Endothelial cell of umbilical vein (primary cell): ENCODE measurements around the gene RER1. TPM values are rescaled to one million over a fixed set of nuclear protein-coding genes. Genes with fewer than 3 reads are reported as not detected.

Source experiments
- BruUV-seq: library from RNA; stranded (reverse); fragments of 400-500 nt; replicated peaks from 2 replicates; lab custom pipeline; 2021; lab: Mats Ljungman, UMichigan
- CTCF ChIA-PET: fragments of 300-600, 350-600 bp; sonication (Branson Sonifier 250); formaldehyde crosslinking; loops from one replicate; lab custom pipeline; 2021; ENCODE audit warnings: antibody characterized with exemption, inconsistent platforms; lab: Charles Lee
- POLR2A ChIA-PET: fragments of 300-600, 350-600 bp; sonication (Branson Sonifier 250); formaldehyde crosslinking; loops from one replicate; lab custom pipeline; 2021; ENCODE audit warnings: antibody characterized with exemption, inconsistent platforms; lab: Charles Lee
- DNase-seq: peaks from one replicate; pipeline ENCODE4 v3.0.0-alpha.2; 2011; ENCODE audit warnings: low read depth, low spot score
- FAIRE-seq: peaks from 2 replicates; lab custom pipeline; 2011; peaks lifted over from hg19 to GRCh38; lab: Jason Lieb, UNC
- H2AFZ ChIP-seq: 2 replicates; pipeline ENCODE4 v1.6.0; 2012; ENCODE audit warnings: low read depth, low read length, control low read depth, inconsistent platforms
- H3K27ac ChIP-seq: 2 replicates; pipeline ENCODE4 v1.5.1; 2011; ENCODE audit warnings: low read depth, mild to moderate bottlenecking, control low read depth, low read length, moderate library complexity; ENCODE audit not compliant: insufficient read depth
- H3K27me3 ChIP-seq, 2 experiments: 2 replicates each; pipeline versions ENCODE4 v1.6.0 to v1.6.1; 2011; ENCODE audit warnings: low read length in 2 of 2, mixed read lengths in 1 of 2; ENCODE audit not compliant: control insufficient read depth in 2 of 2, insufficient read depth in 2 of 2
- H3K36me3 ChIP-seq, 2 experiments: 2 replicates in 1 of 2; 3 replicates in 1 of 2; pipeline ENCODE4 v1.5.1; 2011; ENCODE audit warnings: low read length in 2 of 2, mild to moderate bottlenecking in 1 of 2, moderate library complexity in 1 of 2; ENCODE audit not compliant: control insufficient read depth in 2 of 2, insufficient read depth in 2 of 2; ENCODE audit errors: extremely low read depth in 1 of 2
- H3K4me1 ChIP-seq: 3 replicates; pipeline ENCODE4 v1.5.1; 2011; ENCODE audit warnings: mild to moderate bottlenecking, low read length; ENCODE audit not compliant: control insufficient read depth, insufficient read depth; ENCODE audit errors: extremely low read depth
- H3K4me2 ChIP-seq: 2 replicates; pipeline ENCODE4 v1.6.1; 2011; ENCODE audit warnings: low read length, control low read depth, mixed read lengths; ENCODE audit not compliant: insufficient read depth
- H3K4me3 ChIP-seq, 3 experiments: fragments of 200-600 bp in 1 of 3; sonication (generic), shearing (Covaris generic) in 1 of 3; replicated peaks in 1 of 3; 2 replicates each; pipeline ENCODE4 v1.5.1; 2011 to 2016; ENCODE audit warnings: control low read depth in 3 of 3, low read length in 3 of 3, mild to moderate bottlenecking in 2 of 3, inconsistent platforms in 1 of 3, low read depth in 1 of 3, moderate library complexity in 1 of 3; ENCODE audit not compliant: insufficient read depth in 1 of 3
- H3K79me2 ChIP-seq: 2 replicates; pipeline ENCODE4 v1.6.0; 2012; ENCODE audit warnings: low read length, inconsistent platforms; ENCODE audit not compliant: control insufficient read depth, insufficient read depth
- H3K9ac ChIP-seq: replicated peaks from 2 replicates; pipeline ENCODE3; 2011; ENCODE audit warnings: low read length, control low read depth; ENCODE audit not compliant: insufficient read depth; ENCODE audit errors: extremely low read depth
- H3K9me1 ChIP-seq: replicated peaks from 3 replicates; pipeline ENCODE4 v1.6.0; 2011; ENCODE audit warnings: mild to moderate bottlenecking, low read length; ENCODE audit not compliant: control insufficient read depth, insufficient read depth; ENCODE audit errors: extremely low read depth
- H3K9me3 ChIP-seq: replicated peaks from 2 replicates; pipeline ENCODE4 v1.5.1; 2012; ENCODE audit warnings: low read length, inconsistent platforms; ENCODE audit not compliant: control insufficient read depth, insufficient read depth
- H4K20me1 ChIP-seq: replicated peaks from 2 replicates; pipeline ENCODE3; 2011; ENCODE audit warnings: mild to moderate bottlenecking, low read length; ENCODE audit not compliant: control insufficient read depth, insufficient read depth; ENCODE audit errors: extremely low read depth
- EZH2 ChIP-seq: IDR thresholded peaks from 2 replicates; pipeline ENCODE4 v1.6.1; 2012; ENCODE audit warnings: borderline replicate concordance, low read depth, mild to moderate bottlenecking, moderate library complexity, low read length, inconsistent platforms; ENCODE audit not compliant: severe bottlenecking
- FOS ChIP-seq: IDR thresholded peaks from 2 replicates; pipeline ENCODE4 v1.6.1; 2011; ENCODE audit warnings: mild to moderate bottlenecking, low read length, moderate library complexity, borderline replicate concordance; ENCODE audit not compliant: insufficient read depth
- GATA2 ChIP-seq: IDR thresholded peaks from 2 replicates; pipeline ENCODE4 v1.7.0; 2011; ENCODE audit warnings: low read depth, mild to moderate bottlenecking, moderate library complexity, mixed read lengths, low read length; ENCODE audit not compliant: insufficient read length, insufficient read depth
- JUN ChIP-seq: IDR thresholded peaks from 2 replicates; pipeline ENCODE4 v1.6.1; 2011; ENCODE audit warnings: borderline replicate concordance, low read depth; ENCODE audit not compliant: insufficient read length, insufficient read depth
- MYC ChIP-seq: IDR thresholded peaks from one replicate; pipeline ENCODE4 v1.6.1; 2011; ENCODE audit warnings: mild to moderate bottlenecking, low read depth, low read length
- POLR2A ChIP-seq: IDR thresholded peaks from 2 replicates; pipeline ENCODE4 v1.6.1; 2012; ENCODE audit warnings: low read depth, mild to moderate bottlenecking, control low read depth, low read length
- POLR2AphosphoS5 ChIP-seq: IDR thresholded peaks from 2 replicates; pipeline ENCODE4 v1.6.1; 2012; ENCODE audit warnings: low read depth, mild to moderate bottlenecking, control low read depth, low read length, moderate library complexity; ENCODE audit not compliant: insufficient read depth
- dilution Hi-C: fragments of 300-500 bp; cut with MboI; formaldehyde crosslinking; loops from one replicate; pipeline ENCODE4 v1.15.0; 2019; ENCODE audit warnings: low sequenced_read_pairs; ENCODE audit not compliant: extremely low pct_ligation_motif_present
- intact Hi-C: fragments of 100-400 bp; cut with micrococcal nuclease; formaldehyde crosslinking; loops from one replicate; pipeline ENCODE4 v1.10.0; 2022
- polyA plus RNA-seq, 4 experiments: library from polyadenylated mRNA; depleted of rRNA in 3 of 4; stranded (reverse) in 3 of 4; unstranded in 1 of 4; fragments of >200 nt; gene quantifications; 2 replicates each; pipeline versions ENCODE4 v1.2.1 to v1.2.3, GENCODE V29; 2011 to 2012; ENCODE audit warnings: missing spikeins in 1 of 4
- total RNA-seq: library from RNA; stranded (reverse); gene quantifications from 2 replicates; pipeline ENCODE4 v1.2.3, GENCODE V29; 2021
- TF ChIP-seq, protein P1 (sequence below), 2 donors: IDR thresholded peaks; 1 replicate in 1 of 2; 2 replicates in 1 of 2; pipeline ENCODE4 v1.5.1; 2011; ENCODE audit warnings: low read length in 2 of 2, mild to moderate bottlenecking in 2 of 2, moderate library complexity in 2 of 2, control low read depth in 1 of 2, inconsistent platforms in 1 of 2, low read depth in 1 of 2; ENCODE audit not compliant: insufficient read depth in 1 of 2; ENCODE audit errors: extremely low read depth in 1 of 2
- TF ChIP-seq, protein P2 (sequence below): IDR thresholded peaks from 2 replicates; pipeline ENCODE4 v1.6.1; 2011; ENCODE audit not compliant: insufficient read depth, insufficient read length

Gene RER1
- total and polyA plus RNA-seq, 2 donors (not counting 3 experiments of a cell fraction or from before 2014, with no cell fraction given), result 179 to 292 TPM

DNA sequence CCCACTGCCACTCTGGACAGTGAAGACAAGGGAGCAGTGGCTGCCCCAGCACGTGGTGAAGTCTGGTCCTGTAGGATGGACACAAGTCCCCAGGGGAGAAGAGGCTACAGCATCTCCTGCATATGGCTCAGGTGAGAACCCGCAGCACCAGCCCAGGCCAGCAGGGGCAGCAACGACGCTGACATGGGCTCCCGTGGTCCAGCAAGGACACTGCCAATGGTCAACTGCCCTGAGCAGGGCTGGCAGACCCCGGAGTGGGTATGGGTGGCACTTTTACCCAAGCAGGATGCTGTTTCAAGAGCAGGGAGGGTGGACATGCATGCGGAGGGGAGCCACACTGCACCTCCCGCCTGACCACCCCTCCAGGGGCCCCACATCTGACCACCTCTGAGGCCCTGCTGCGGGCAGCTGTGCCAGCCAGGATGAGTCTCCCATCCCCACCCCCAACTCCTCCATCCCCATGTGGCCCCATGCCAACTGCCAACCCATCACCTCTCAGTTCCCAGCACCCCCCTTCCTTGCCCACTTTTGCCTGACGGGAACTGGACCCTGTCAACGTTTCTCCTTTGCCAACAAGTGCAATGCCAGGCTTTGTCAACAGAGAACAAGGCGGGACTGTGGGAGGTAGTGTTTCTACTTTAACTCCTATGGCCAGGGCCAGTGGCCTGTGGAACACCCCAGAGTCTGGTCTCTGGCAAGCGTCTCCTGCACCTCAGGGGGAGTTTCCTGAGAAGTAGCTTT is 8.8 kb upstream of the RER1 start:
- Histone ChIP-seq H4K20me1 (no peaks in the 10 kb centered on the region), H3K4me3 (no peak overlapping the region), H2AFZ (no peak overlapping the region), H3K9ac (no peak overlapping the region), H3K4me1 (no peaks in the 10 kb centered on the region), H3K27ac (no peak overlapping the region), H3K4me2 (no peak overlapping the region), H3K9me3 (no peaks in the 10 kb centered on the region), H3K79me2 (no peaks in the 10 kb centered on the region), H3K27me3 (no peaks in the 10 kb centered on the region), H3K9me1 (no peaks in the 10 kb centered on the region), H3K36me3 (no peaks in the 10 kb centered on the region)
- ChIA-PET POLR2A (interaction anchor here (1.3 to 2.6 kb wide), 2 partner anchors 154 to 188 kb away, joined by 5 to 15 read pairs; partner anchors contain the start of gene FAAP20), CTCF (interaction anchor here (0.7 to 8.9 kb wide), 29 partner anchors 9 to 1042 kb away, joined by 3 to 631 read pairs (median 10); partner anchors contain the start of genes FAAP20, MORN1, RER1 and SKI)
- intact Hi-C loops, result loop anchor here (5.0 kb wide), 1 partner anchor 70 kb away; no protein-coding TSS in a partner anchor
- DNase-seq (peak; percentile 29), FAIRE-seq (peak; percentile 64)
- no peak for TF ChIP-seq GATA2
- TF ChIP-seq, protein P1, sequence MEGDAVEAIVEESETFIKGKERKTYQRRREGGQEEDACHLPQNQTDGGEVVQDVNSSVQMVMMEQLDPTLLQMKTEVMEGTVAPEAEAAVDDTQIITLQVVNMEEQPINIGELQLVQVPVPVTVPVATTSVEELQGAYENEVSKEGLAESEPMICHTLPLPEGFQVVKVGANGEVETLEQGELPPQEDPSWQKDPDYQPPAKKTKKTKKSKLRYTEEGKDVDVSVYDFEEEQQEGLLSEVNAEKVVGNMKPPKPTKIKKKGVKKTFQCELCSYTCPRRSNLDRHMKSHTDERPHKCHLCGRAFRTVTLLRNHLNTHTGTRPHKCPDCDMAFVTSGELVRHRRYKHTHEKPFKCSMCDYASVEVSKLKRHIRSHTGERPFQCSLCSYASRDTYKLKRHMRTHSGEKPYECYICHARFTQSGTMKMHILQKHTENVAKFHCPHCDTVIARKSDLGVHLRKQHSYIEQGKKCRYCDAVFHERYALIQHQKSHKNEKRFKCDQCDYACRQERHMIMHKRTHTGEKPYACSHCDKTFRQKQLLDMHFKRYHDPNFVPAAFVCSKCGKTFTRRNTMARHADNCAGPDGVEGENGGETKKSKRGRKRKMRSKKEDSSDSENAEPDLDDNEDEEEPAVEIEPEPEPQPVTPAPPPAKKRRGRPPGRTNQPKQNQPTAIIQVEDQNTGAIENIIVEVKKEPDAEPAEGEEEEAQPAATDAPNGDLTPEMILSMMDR (IDR thresholded peaks at IDR 0.05; ENCODE audit: extremely low read depth in 1 of 2, insufficient read depth in 1 of 2, low read depth in 1 of 2, low read length in 2 of 2), result peak; percentile 41 to 78
- dilution Hi-C loops, result no loop called here
- no TSS peak for BruUV-seq

DNA sequence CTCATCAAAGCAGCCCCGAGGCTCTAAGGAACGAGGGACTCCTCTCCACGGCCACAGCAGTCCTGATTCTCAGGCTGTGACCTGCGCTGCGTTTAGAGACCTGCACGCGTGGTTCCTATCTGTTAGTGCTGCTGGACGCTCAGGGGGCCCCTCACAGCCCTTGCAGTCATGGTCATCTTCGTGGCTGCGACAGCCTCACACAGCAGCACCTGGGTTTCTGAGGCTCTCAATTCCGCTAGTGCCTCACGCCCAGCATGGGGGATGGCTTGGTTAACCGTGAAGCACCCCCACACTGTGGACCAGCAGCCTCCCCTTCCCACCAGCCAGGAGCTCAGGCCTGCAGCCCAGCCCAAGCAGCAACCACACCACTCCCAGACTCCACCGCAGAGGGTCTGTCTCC is 8.1 kb upstream of the RER1 start:
- Histone ChIP-seq H3K79me2 (no peaks in the 10 kb centered on the region), H3K9me3 (no peaks in the 10 kb centered on the region), H3K9me1 (no peaks in the 10 kb centered on the region), H4K20me1 (no peaks in the 10 kb centered on the region), H3K9ac (no peak overlapping the region), H3K27me3 (no peaks in the 10 kb centered on the region), H3K4me3 (no peak overlapping the region), H3K4me2 (no peak overlapping the region), H2AFZ (no peak overlapping the region), H3K4me1 (no peaks in the 10 kb centered on the region), H3K36me3 (no peaks in the 10 kb centered on the region), H3K27ac (no peak overlapping the region)
- ChIA-PET POLR2A (no interaction called here), CTCF (interaction anchor here (0.8 to 8.9 kb wide), 3 partner anchors 13 to 209 kb away, joined by 3 to 631 read pairs (median 5); partner anchors contain the start of gene FAAP20)
- intact Hi-C loops, result loop anchor here (5.0 kb wide), 1 partner anchor 71 kb away; no protein-coding TSS in a partner anchor
- no peak for TF ChIP-seq MYC
- no peak for TF ChIP-seq EZH2
- TF ChIP-seq, protein P2, sequence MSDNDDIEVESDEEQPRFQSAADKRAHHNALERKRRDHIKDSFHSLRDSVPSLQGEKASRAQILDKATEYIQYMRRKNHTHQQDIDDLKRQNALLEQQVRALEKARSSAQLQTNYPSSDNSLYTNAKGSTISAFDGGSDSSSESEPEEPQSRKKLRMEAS, result no peak
- TF ChIP-seq, protein P1 (IDR thresholded peaks at IDR 0.05; ENCODE audit: extremely low read depth in 1 of 2, insufficient read depth in 1 of 2, low read depth in 1 of 2, low read length in 2 of 2), result no peak
- no peak for TF ChIP-seq JUN
- TF ChIP-seq GATA2, result no peak
- TF ChIP-seq FOS, result no peak
- TF ChIP-seq POLR2A, result no peak
- no peak for TF ChIP-seq POLR2AphosphoS5
- BruUV-seq, result no TSS peak
- dilution Hi-C loops, result no loop called here
- FAIRE-seq (no peak), DNase-seq (no peak)
